ENCODE results near the gene RNF6.
"Not testable (repeated sequence)": the region's sequence is repeated elsewhere in the genome, so short reads cannot be mapped to it uniquely, and the experiment has no call there.

RNF6 gene

GRCh38 chr13:26255691-26256277 lies 33.7 kb upstream of the RNF6 start:
- TF ChIP-seq CTCF (IDR thresholded peaks at IDR 0.05; ENCODE audit: control extremely low read depth, extremely low read depth, low read depth, missing control alignments) = peak; percentile 12
- CTCF ChIA-PET = interaction anchor here (1.0 to 2.0 kb wide), 9 partner anchors 9 to 241 kb away, joined by 3 to 6 read pairs (median 5); no protein-coding TSS in a partner anchor
- POLR2A ChIA-PET = no interaction called here
- no peak for DNase-seq (ENCODE audit: extremely low spot score)

GRCh38 chr13:26255115-26255514 lies 33.0 kb upstream of the RNF6 start:
- CTCF ChIA-PET = interaction anchor here (1.0 to 2.0 kb wide), 8 partner anchors 9 to 242 kb away, joined by 3 to 6 read pairs (median 5); no protein-coding TSS in a partner anchor
- no peak for DNase-seq (ENCODE audit: extremely low spot score)
- no peak for TF ChIP-seq CTCF (IDR thresholded peaks at IDR 0.05; ENCODE audit: control extremely low read depth, extremely low read depth, low read depth, missing control alignments)
- POLR2A ChIA-PET = no interaction called here

GRCh38 chr13:26254583-26255111 lies 32.5 kb upstream of the RNF6 start:
- peak; percentile 51 for DNase-seq (ENCODE audit: extremely low spot score)
- POLR2A ChIA-PET = interaction anchor here (0.6 kb wide), 1 partner anchor 156 kb away, joined by 3 read pairs; no protein-coding TSS in a partner anchor
- CTCF ChIA-PET = interaction anchor here (1.3 to 2.0 kb wide), 4 partner anchors 9 to 243 kb away, joined by 3 to 5 read pairs (median 5); no protein-coding TSS in a partner anchor
- TF ChIP-seq CTCF (IDR thresholded peaks at IDR 0.05; ENCODE audit: control extremely low read depth, extremely low read depth, low read depth, missing control alignments) = peak; percentile 18

- POLR2A ChIA-PET = interaction anchor here (0.5 to 0.6 kb wide), 2 partner anchors 32 to 156 kb away, joined by 3 to 4 read pairs; partner anchors contain the start of gene RNF6
- DNase-seq (ENCODE audit: extremely low spot score) = peak; percentile 87
- CTCF ChIA-PET = interaction anchor here (0.9 to 1.1 kb wide), 3 partner anchors 15 to 69 kb away, joined by 3 to 6 read pairs (median 4); partner anchors contain the start of gene RNF6
- TF ChIP-seq CTCF (IDR thresholded peaks at IDR 0.05; ENCODE audit: control extremely low read depth, extremely low read depth, low read depth, missing control alignments) = no peak
Measured at GRCh38 chr13:26253787-26254582, 31.9 kb upstream of the RNF6 start, which contains the start of gene CDK8. Gene CDK8 (plus strand): TSS chr13:26254129. CDS start chr13:26254642, 513 bp downstream.

GRCh38 chr13:26253262-26253786 lies 31.2 kb upstream of the RNF6 start:
- TF ChIP-seq CTCF (IDR thresholded peaks at IDR 0.05; ENCODE audit: control extremely low read depth, extremely low read depth, low read depth, missing control alignments) = no peak
- CTCF ChIA-PET = interaction anchor here (0.9 to 1.1 kb wide), 3 partner anchors 14 to 68 kb away, joined by 3 to 6 read pairs (median 4); partner anchors contain the start of gene RNF6
- POLR2A ChIA-PET = interaction anchor here (0.5 kb wide), 1 partner anchor 31 kb away, joined by 4 read pairs; the partner anchor contains the start of gene RNF6
- DNase-seq (ENCODE audit: extremely low spot score) = no peak

- POLR2A ChIA-PET; DNase-seq (ENCODE audit: extremely low spot score): not testable (repeated sequence)
- CTCF ChIA-PET = interaction anchor here (0.7 to 1.7 kb wide), 2 partner anchors 14 to 66 kb away, joined by 4 to 5 read pairs; no protein-coding TSS in a partner anchor
Measured at GRCh38 chr13:26252006-26252405, 29.9 kb upstream of the RNF6 start.
